Thyroid gland (tissue), 4 donors: ENCODE measurements around the gene ZC3H10.
"Not testable (repeated sequence)": the region's sequence is repeated elsewhere in the genome, so short reads cannot be mapped to it uniquely, and the experiment has no call there.

ENCODE experiments used
- CTCF ChIP-seq, 6 experiments: fragments of 200-600 bp in 3 of 6; fragments of 450-650 bp in 3 of 6; sonication (generic) in 3 of 6; IDR thresholded peaks; one replicate each; pipeline ENCODE4 v1.5.1; 2016 to 2019; ENCODE audit warnings: antibody characterized with exemption in 6 of 6, mild to moderate bottlenecking in 2 of 6, inconsistent platforms in 1 of 6, moderate library complexity in 1 of 6
- POLR2A ChIP-seq, 2 donors: fragments of 450-650 bp; IDR thresholded peaks; one replicate each; pipeline ENCODE4 v1.6.1; 2017; ENCODE audit warnings: antibody characterized with exemption in 2 of 2, mild to moderate bottlenecking in 2 of 2, moderate library complexity in 1 of 2

GRCh38 chr12:56156464-56157200, 38.6 kb downstream of the ZC3H10 start:
- not testable (repeated sequence) for TF ChIP-seq CTCF, POLR2A (IDR thresholded peaks at IDR 0.05)
